Esophagus muscularis mucosa (tissue), 4 donors: ENCODE data around the gene RIPK1. TPM values are rescaled to one million over a fixed set of nuclear protein-coding genes. Genes with fewer than 3 reads are reported as not detected.

Experiments
- DNase-seq: peaks from one replicate; pipeline ENCODE4 v3.0.0-alpha.2; 2017; ENCODE audit errors: extremely low spot score
- H3K27ac ChIP-seq, 4 donors: fragments of 200-600 bp; sonication (generic); replicated peaks in 1 of 4; 1 replicate in 3 of 4; 2 replicates in 1 of 4; pipeline ENCODE4 v1.5.1; 2016 to 2019; ENCODE audit warnings: mild to moderate bottlenecking in 1 of 4
- H3K27me3 ChIP-seq, 4 donors: fragments of 200-600 bp; sonication (generic); one replicate each; pipeline versions ENCODE4 v1.5.1 to v1.6.0; 2016 to 2019
- H3K36me3 ChIP-seq, 4 donors: fragments of 200-600 bp; sonication (generic); one replicate each; pipeline ENCODE4 v1.5.1; 2016 to 2019
- H3K4me1 ChIP-seq, 4 donors: fragments of 200-600 bp; sonication (generic); one replicate each; pipeline ENCODE4 v1.5.1; 2016 to 2019
- H3K4me3 ChIP-seq, 4 donors: fragments of 200-600 bp; sonication (generic); 1 replicate in 2 of 4; 2 replicates in 2 of 4; pipeline ENCODE4 v1.5.1; 2016 to 2019; ENCODE audit warnings: mild to moderate bottlenecking in 4 of 4, moderate library complexity in 1 of 4
- H3K9me3 ChIP-seq, 4 donors: fragments of 200-600 bp; sonication (generic); 1 replicate in 3 of 4; 2 replicates in 1 of 4; pipeline ENCODE4 v1.5.1; 2016 to 2019
- CTCF ChIP-seq, 3 experiments: fragments of 200-600 bp in 2 of 3; fragments of 450-650 bp in 1 of 3; sonication (generic) in 2 of 3; IDR thresholded peaks; one replicate each; pipeline ENCODE4 v1.5.1; 2017 to 2019; ENCODE audit warnings: antibody characterized with exemption in 3 of 3, mild to moderate bottlenecking in 2 of 3, moderate library complexity in 1 of 3
- EP300 ChIP-seq: sonication (generic); formaldehyde crosslinking; IDR thresholded peaks from one replicate; pipeline ENCODE4 v1.6.1; 2017; ENCODE audit warnings: antibody characterized with exemption
- POLR2A ChIP-seq: fragments of 450-650 bp; IDR thresholded peaks from one replicate; pipeline ENCODE4 v1.6.1; 2017; ENCODE audit warnings: antibody characterized with exemption, moderate library complexity, mild to moderate bottlenecking, low read depth
- POLR2AphosphoS5 ChIP-seq, 2 donors: sonication (generic); formaldehyde crosslinking; IDR thresholded peaks; one replicate each; pipeline ENCODE4 v1.6.1; 2017; ENCODE audit warnings: antibody characterized with exemption in 2 of 2
- WGBS: methylation state at CpG from one replicate; pipeline ENCODE4 v1.1.5; 2018; 5-methylcytosine and 5-hydroxymethylcytosine counted together
- intact Hi-C: fragments of 100-400 bp; cut with DNase I; formaldehyde crosslinking; loops from one replicate; pipeline ENCODE4 v1.15.1; 2023
- total RNA-seq, 4 donors: library from RNA; depleted of rRNA; stranded (reverse); fragments of >200 nt; gene quantifications; one replicate each; pipeline versions ENCODE4 v1.1.0 to v1.2.1, GENCODE V29; 2016

Gene RIPK1
- total RNA-seq, 4 donors from 2014 or later = 23.3 to 34.3 (median 26.4) TPM

GRCh38 chr6:3131695-3132094 lies 63.4 kb downstream of the RIPK1 start:
- Histone ChIP-seq H3K27me3 (no peaks in the 10 kb centered on the region), H3K4me1 (peaks cover 0 to 4% (median 0%) of the 10 kb centered on the region in 4 donors), H3K9me3 (no peaks in the 10 kb centered on the region), H3K27ac (no peak overlapping the region), H3K4me3 (no peak overlapping the region), H3K36me3 (peaks cover 0 to 68% (median 50%) of the 10 kb centered on the region in 4 donors)
- no peak for TF ChIP-seq EP300
- no peak for TF ChIP-seq POLR2AphosphoS5 (IDR thresholded peaks at IDR 0.05)
- no peak for TF ChIP-seq POLR2A
- TF ChIP-seq CTCF (IDR thresholded peaks at IDR 0.05) = no peak
- WGBS = 94% methylated on average over 15 of the region's 15 CpGs
- DNase-seq = no peak
- intact Hi-C loops = loop anchor here (10.0 kb wide), 1 partner anchor 603 kb away; no protein-coding TSS in a partner anchor

GRCh38 chr6:3133515-3133914 lies 65.2 kb downstream of the RIPK1 start:
- intact Hi-C loops = loop anchor here (10.0 kb wide), 1 partner anchor 601 kb away; no protein-coding TSS in a partner anchor
- Histone ChIP-seq H3K9me3 (no peaks in the 10 kb centered on the region), H3K27me3 (no peaks in the 10 kb centered on the region), H3K36me3 (peaks cover 0 to 80% (median 61%) of the 10 kb centered on the region in 4 donors), H3K4me3 (no peak overlapping the region), H3K4me1 (peaks cover 0 to 1% (median 0%) of the 10 kb centered on the region in 4 donors), H3K27ac (no peak overlapping the region)
- DNase-seq = no peak
- TF ChIP-seq POLR2AphosphoS5 (IDR thresholded peaks at IDR 0.05) (no peak), POLR2A (no peak), EP300 (no peak), CTCF (IDR thresholded peaks at IDR 0.05) (no peak)
- 90% methylated on average over 7 of the region's 9 CpGs for WGBS

GRCh38 chr6:3135668-3136291 lies 67.5 kb downstream of the RIPK1 start:
- intact Hi-C loops = loop anchor here (10.0 kb wide), 1 partner anchor 599 kb away; no protein-coding TSS in a partner anchor
- no peak overlapping the region for H3K27ac ChIP-seq
- peaks cover 0 to 77% (median 54%) of the 10 kb centered on the region in 4 donors for H3K36me3 ChIP-seq
- no peak for TF ChIP-seq POLR2AphosphoS5 (IDR thresholded peaks at IDR 0.05)
- no peak for TF ChIP-seq CTCF (IDR thresholded peaks at IDR 0.05)
- TF ChIP-seq POLR2A = no peak
- TF ChIP-seq EP300 = no peak
- H3K9me3 ChIP-seq = no peaks in the 10 kb centered on the region
- 93% methylated on average over 13 of the region's 13 CpGs for WGBS
- H3K4me1 ChIP-seq = peaks cover 4 to 11% (median 7%) of the 10 kb centered on the region in 4 donors
- no peak overlapping the region for H3K4me3 ChIP-seq
- H3K27me3 ChIP-seq = no peaks in the 10 kb centered on the region
- no peak for DNase-seq

- Histone ChIP-seq H3K4me3 (no peak overlapping the region), H3K27me3 (no peaks in the 10 kb centered on the region), H3K9me3 (no peaks in the 10 kb centered on the region), H3K27ac (no peak overlapping the region), H3K4me1 (peaks cover 4 to 11% (median 7%) of the 10 kb centered on the region in 4 donors), H3K36me3 (peaks cover 0 to 77% (median 55%) of the 10 kb centered on the region in 4 donors)
- intact Hi-C loops = loop anchor here (10.0 kb wide), 1 partner anchor 598 kb away; no protein-coding TSS in a partner anchor
- DNase-seq = no peak
- 90% methylated on average over 8 of the region's 8 CpGs for WGBS
- no peak for TF ChIP-seq POLR2A
- TF ChIP-seq POLR2AphosphoS5 (IDR thresholded peaks at IDR 0.05) = no peak
- no peak for TF ChIP-seq EP300
- TF ChIP-seq CTCF (IDR thresholded peaks at IDR 0.05) = no peak
Observed at GRCh38 chr6:3136292-3137011, 68.2 kb downstream of the RIPK1 start.
